DMS153 (cell line): ENCODE data around the gene FAM25A.

Experiments used
- DNase-seq: peaks from one replicate; lab custom pipeline; 2025; lab: John Stamatoyannopoulos, UW

FAM25A gene

DNA sequence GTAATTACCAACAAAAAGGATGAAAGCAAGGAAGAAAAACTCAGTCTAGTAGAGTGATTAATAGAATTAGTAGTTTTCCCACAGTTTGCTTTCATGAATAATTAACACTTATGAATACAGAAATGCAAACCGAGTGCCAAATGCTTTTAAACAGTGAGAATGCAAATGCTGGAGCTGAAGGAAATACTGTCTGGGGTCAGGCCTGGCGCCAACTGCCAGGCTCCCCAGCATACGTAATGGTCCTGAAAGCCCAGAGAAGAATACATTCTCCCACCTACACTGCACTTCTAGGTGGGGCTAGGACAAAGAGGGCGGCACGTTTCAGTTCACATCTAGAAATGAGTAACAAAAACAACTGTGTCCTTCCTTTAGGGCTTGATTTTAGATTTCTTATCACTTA, 44.6 kb downstream of the FAM25A start:
- no peak for DNase-seq

- no peak for DNase-seq
Observed at GRCh38 chr10:87066178-87066577, 46.1 kb downstream of the FAM25A start.

- DNase-seq = no peak
Observed at GRCh38 chr10:87066865-87067264, 46.8 kb downstream of the FAM25A start.

DNA sequence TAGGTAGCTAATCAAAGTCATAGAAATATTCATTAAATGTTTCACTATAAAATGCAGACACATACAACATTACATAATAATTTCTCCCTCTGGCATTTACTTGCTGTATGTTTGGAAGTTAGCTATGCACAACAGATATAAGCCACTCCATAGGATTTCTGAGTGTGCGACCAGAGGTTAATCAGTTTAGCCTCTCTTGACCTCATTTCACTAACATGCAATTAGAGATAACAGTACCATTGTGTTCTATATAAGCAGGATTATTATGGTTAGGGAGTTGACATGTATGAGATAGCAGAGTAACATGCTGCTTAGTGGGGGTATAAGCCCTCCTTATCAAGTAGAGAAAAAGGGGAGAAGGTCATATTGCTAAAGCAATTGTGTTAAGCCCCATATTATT, 48.2 kb downstream of the FAM25A start:
- no peak for DNase-seq

DNA sequence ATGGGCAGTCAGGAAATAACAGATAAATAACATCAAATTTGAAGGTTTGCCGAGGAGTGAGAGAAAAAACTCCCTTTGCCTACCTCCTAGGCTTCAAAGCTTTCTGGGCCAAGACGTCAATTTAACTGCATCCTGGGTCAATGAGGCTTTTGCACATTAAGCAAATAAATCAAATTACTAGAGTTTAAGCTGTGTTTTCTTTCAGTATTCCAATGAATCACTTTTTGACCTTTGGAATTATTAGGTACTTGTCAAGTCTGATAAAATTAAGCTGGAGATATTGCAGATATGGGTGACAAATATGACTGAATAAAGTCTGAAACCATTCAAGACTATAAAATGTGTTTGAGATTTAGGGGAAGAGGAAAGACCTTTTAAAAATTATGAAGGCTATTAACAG, 52.4 kb downstream of the FAM25A start:
- DNase-seq = no peak
